GM21447 (cell line): ENCODE measurements around the gene KISS1R.
"Not testable (repeated sequence)": the region's sequence is repeated elsewhere in the genome, so short reads cannot be mapped to it uniquely, and the experiment has no call there.

Source experiments
- ATAC-seq: cut with Tn5 transposase; IDR thresholded peaks from one replicate; pipeline ENCODE4 v1.9.1; 2021; ENCODE audit not compliant: unreplicated experiment

The KISS1R gene

GRCh38 chr19:917323-918151 is at the start of gene KISS1R:
Gene KISS1R, plus strand, starts transcription at chr19:917333. Its CDS starts 170 bp downstream, at chr19:917503.
- no peak for ATAC-seq

GRCh38 chr19:867855-868457 is 49.2 kb upstream of the KISS1R start:
- no peak for ATAC-seq

GRCh38 chr19:868458-869244 is 48.5 kb upstream of the KISS1R start:
- no peak for ATAC-seq

DNA sequence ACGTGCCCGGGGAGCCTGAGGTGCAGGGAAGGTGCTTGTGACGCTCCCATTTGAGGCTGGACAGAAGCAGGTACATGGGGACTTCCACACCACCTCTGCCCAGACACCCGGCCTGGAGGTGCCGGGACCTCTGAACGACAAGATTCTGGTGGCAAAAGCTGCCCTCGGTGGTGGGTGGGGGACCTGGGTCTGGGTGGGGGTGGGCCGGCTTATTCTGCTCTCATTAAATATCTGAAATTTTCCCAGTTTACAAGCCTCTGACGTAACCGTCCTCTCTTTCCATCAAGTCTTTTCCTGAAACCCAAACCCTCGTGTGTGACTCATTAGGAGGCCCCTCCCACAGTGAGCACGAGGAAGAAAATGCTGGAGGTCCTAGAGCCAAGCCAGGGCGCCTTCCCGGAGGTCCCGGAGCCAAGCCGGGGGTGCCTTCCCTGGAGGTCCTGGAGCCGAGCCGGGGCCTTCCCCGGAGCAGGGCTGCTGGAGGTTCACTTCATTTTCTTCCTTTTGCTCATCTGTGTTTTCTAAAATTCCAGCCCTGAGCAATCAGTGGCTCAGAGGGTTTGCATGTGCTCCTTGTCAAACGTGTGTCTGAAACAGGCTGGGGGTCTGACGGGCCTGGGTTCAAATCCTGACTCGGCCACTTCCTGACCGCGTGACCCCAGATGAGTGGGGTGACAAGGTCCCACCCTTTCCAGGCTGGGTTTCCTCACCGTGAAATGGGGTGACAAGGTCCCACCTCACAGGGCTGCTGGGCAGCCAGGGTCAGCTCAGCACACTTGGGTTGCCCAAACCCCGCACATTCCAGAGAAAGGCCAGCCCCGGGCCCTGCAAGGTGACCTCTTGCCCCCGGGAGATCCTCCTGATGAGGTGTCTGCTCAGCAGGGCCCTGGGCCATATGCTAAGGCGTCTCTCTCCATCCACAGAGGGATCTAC is 47.6 kb upstream of the KISS1R start:
- ATAC-seq, result no peak

- no peak for ATAC-seq
Measured at GRCh38 chr19:870314-870713, 46.8 kb upstream of the KISS1R start.

DNA sequence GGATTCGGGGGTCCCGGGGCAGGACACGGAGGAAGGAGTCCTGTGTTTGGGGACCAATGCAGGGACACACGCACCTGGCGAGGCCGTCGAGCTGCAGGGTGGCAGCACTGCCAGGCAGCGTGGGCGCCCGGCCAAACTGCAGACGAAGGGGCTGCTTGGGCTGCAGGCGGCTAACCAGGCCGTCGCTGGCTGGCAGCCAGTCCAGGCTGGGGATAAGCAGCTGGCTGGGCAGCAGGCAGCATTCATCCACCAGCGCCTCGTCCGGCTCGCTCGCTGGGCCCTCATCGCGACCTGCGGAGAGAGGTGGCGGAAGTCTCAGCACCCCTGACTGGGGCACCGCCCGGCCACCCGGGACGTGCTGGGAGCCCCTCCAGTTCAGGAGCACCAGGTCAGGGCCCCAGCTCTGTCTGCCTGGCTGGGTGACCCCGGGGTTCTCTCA is 46.2 kb upstream of the KISS1R start:
- ATAC-seq, result no peak

DNA sequence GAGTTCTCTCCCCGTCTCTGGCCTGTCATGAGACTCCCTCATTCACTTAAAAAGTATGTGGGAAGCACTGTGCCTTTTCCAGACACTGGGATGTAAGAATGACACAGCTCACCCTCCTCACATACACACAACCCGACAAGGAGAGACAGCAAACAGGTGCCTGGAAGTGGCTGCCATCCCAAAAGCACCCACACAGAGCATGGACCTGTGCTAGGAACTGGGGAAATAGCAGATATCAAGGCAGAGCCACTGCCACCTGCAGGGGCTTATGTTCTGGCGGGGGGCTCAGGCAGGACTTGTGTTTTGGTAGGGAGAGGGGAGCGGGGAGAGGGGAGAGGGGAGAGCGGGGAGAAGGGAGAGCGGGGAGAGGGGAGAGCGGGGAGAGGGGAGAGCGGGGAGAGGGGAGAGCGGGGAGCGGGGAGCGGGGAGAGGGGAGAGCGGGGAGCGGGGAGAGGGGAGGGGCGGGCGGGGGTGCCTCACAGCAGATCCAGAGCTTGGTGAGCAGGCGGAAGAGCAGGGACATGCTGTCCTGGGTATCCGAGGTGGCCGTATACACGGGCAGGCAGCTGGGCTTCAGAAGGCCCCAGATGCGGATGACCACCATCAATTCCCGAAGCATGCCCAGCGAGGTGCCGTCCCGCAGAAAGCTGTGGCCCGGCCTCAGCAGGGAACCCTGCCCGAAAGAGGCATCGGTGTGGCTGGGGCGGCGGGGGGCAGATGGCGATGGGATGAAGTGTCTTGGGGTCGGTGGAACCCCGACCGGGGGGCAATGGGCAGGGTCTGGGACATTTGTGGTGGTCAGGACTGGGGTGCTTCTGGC is 45.5 kb upstream of the KISS1R start:
- no peak for ATAC-seq

- ATAC-seq, result peak; percentile 68
Measured at GRCh38 chr19:872266-872951, 44.7 kb upstream of the KISS1R start.

- ATAC-seq, result no peak
Measured at GRCh38 chr19:873084-873483, 44.0 kb upstream of the KISS1R start.

DNA sequence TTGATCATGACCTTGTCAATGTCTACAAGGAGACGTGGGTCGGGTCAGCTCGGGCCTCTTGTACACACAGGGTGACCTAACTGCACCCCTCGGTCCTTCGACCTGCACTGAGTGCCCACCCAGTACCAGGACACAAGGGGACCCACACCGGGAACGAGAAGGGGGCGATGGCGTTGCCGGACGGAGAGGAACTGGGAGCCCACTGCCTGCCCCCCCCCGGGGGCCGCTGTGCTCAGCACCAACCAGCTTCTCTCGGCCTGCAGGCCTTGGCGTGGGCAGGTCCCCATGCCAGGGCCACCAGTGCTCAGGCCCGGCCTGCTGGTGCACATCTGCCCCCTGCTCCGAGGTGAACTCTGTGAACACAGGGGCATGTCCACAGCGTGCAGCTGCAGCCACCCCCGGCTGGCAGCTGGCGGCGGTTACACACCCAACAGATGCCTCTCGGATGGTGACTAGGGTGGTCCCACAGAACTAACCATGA is 43.5 kb upstream of the KISS1R start:
- ATAC-seq, result no peak

GRCh38 chr19:875265-875879 is 41.8 kb upstream of the KISS1R start:
- ATAC-seq, result no peak

DNA sequence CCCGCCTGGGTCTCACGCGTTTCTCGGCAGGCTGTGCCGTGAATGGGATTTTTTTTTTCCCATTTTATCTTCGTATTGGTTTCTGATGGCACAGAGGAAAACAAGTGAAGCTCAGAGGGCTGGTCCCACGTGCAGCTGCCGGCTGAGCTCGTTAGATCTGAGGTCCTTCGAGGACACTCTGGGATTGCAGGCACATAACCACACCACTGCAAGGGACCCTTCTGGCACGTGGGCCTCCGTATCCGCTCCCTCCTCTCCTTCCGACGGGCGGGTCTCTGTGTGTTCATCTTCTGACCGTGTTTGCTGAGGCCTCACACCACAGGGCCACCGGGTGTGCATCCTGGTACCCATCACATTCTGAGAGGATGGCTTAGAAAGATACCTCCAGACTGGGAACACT is 41.0 kb upstream of the KISS1R start:
- ATAC-seq, result no peak

DNA sequence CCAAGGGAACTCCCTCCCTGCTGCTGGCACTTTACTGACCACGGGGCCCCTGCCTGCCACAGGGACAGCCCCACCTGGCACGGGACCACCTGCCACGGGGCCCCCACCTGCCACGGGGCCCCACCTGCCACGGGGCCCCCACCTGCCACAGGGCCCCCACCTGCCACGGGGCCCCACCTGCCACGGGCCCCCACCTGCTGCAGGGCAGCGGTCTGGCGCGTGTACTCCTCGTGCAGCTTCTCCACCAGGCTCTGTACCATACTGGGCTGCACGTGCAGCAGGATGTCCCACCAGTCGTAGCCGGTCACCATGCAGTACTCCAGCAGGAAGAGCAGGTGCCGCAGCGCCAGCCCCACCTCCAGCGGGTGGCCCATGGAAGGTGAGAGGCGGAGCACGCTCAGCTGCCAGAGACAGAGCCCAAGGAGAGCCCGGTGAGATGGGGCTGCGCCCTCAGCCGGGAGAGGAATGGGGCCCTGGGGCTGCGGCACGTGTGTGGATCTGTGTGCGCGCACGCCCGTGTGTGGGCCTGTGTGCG is 40.3 kb upstream of the KISS1R start:
- ATAC-seq, result no peak

- not testable (repeated sequence) for ATAC-seq
Measured at GRCh38 chr19:877992-878660, 39.0 kb upstream of the KISS1R start.

DNA sequence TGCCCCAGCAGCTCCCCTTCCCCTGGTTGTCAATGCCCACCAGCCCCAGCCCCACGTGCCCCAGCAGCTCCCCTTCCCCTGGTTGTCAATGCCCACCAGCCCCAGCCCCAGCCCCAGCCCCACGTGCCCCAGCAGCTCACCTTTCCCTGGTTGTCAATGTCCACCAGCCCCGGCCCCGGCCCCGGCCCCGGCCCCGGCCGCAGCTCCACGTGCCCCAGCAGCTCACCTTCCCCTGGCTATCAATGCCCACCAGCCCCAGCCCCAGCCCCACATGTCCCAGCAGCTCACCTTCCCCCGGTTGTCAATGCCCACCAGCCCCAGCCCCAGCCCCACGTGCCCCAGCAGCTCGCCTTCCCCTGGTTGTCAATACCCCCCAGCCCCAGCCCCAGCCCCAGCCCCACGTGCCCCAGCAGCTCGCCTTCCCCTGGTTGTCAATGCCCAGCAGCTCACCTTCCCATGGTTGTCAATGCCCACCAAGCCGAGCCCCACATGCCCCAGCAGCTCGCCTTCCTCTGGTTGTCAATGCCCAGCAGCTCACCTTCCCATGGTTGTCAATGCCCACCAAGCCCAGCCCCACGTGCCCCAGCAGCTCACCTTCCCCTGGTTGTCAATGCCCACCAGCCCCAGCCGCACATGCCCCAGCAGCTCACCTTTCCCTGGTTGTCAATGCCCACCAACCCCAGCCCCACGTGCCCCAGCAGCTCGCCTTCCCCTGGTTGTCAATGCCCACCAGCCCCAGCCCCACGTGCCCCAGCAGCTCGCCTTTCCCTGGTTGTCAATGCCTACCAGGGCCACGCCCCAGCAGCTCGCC is 38.2 kb upstream of the KISS1R start:
- not testable (repeated sequence) for ATAC-seq

- ATAC-seq, result no peak
Measured at GRCh38 chr19:879711-880438, 37.3 kb upstream of the KISS1R start.
